ENCODE results near the gene AUTS2. TPM values are rescaled to one million over a fixed set of nuclear protein-coding genes. Genes with fewer than 3 reads are reported as not detected.

AUTS2 gene
- total and polyA plus RNA-seq, 10 of the 15 experiments (the other 5 are each of a cell fraction or from before 2014, with no cell fraction given) = 6.4 to 55.6 (median 21.6) TPM

GRCh38 chr7:69956541-69956940, 358.3 kb downstream of the AUTS2 start:
- Histone ChIP-seq H2AFZ (ENCODE audit: control insufficient read depth, low read depth, low read length) (no peak overlapping the region), H3K4me2 (ENCODE audit: control insufficient read depth, insufficient read depth) (no peak overlapping the region), H4K20me1 (ENCODE audit: control insufficient read depth, insufficient read depth) (no peaks in the 10 kb centered on the region), H3K4me3 (no peak overlapping the region), H3K9ac (ENCODE audit: control insufficient read depth, insufficient read depth, low read length) (no peak overlapping the region), H3K9me3 (replicated peaks; ENCODE audit: control insufficient read depth, insufficient read depth, low read length) (no peaks in the 10 kb centered on the region), H3K4me1 (ENCODE audit: control insufficient read depth, insufficient read depth, low read length) (peaks cover 14% of the 10 kb centered on the region; the same call in 1 of the 2 replicates), H3K27ac (ENCODE audit: control insufficient read depth, insufficient read depth) (no peak overlapping the region), H3K36me3 (ENCODE audit: control insufficient read depth in 2 of 2, insufficient read depth in 2 of 2, low read length in 1 of 2) (no peaks in the 10 kb centered on the region), H3K27me3 (replicated peaks in 1 of 2; ENCODE audit: control insufficient read depth in 2 of 2, insufficient read depth in 2 of 2, low read length in 1 of 2) (no peaks in the 10 kb centered on the region), H3K79me2 (ENCODE audit: control insufficient read depth, insufficient read depth, low read length) (no peaks in the 10 kb centered on the region; the same call in 1 of the 2 replicates)
- in situ Hi-C loops (cut with MboI) (no loop called here), intact Hi-C loops (cut with micrococcal nuclease; ENCODE audit: unreplicated experiment) (no loop called here)
- FAIRE-seq (no peak), ATAC-seq (no peak), DNase-seq (ENCODE audit: low read depth, low spot score) (no peak)
- BruUV-seq (replicated peaks) = no TSS peak
- TF ChIP-seq CREM (IDR thresholded peaks at IDR 0.05; ENCODE audit: low read depth) = no peak
- TF ChIP-seq TCF12 (IDR thresholded peaks at IDR 0.05; ENCODE audit: low read depth, low read length) = no peak
- TF ChIP-seq USF1 (IDR thresholded peaks at IDR 0.05; ENCODE audit: borderline replicate concordance, extremely low read length, insufficient read depth, low read depth, low read length) = no peak
- no peak for TF ChIP-seq ZNF24 (IDR thresholded peaks at IDR 0.05)
- no peak for TF ChIP-seq FOXM1 (IDR thresholded peaks at IDR 0.05; ENCODE audit: low read depth, low read length)
- no peak for TF ChIP-seq SMAD5 (IDR thresholded peaks at IDR 0.05; ENCODE audit: low read depth)
- no peak for TF ChIP-seq RELB (IDR thresholded peaks at IDR 0.05; ENCODE audit: low read depth)
- TF ChIP-seq ZNF274 (IDR thresholded peaks at IDR 0.05; ENCODE audit: insufficient read depth, insufficient read length) = no peak
- no peak for TF ChIP-seq E2F8 (IDR thresholded peaks at IDR 0.05; ENCODE audit: low read depth, partially characterized antibody)
- TF ChIP-seq SUPT20H (IDR thresholded peaks at IDR 0.05; ENCODE audit: borderline replicate concordance, control insufficient read depth, low read depth, low read length) = no peak
- no peak for TF ChIP-seq ZBTB4 (CRISPR knock-in tag; IDR thresholded peaks at IDR 0.05)
- SMC1A ChIA-PET (ENCODE audit: uncharacterized antibody, unreplicated experiment) = interaction anchor here (0.7 kb wide), 2 partner anchors 27 to 111 kb away, joined by 3 read pairs; no protein-coding TSS in a partner anchor
- CTCF ChIA-PET = interaction anchor here (1.1 kb wide), 1 partner anchor 199 kb away, joined by 3 read pairs; no protein-coding TSS in a partner anchor
- RAD21 ChIA-PET (ENCODE audit: unreplicated experiment) = no interaction called here
- 48% methylated on average over 6 of the region's 6 CpGs for WGBS (ENCODE audit: insufficient coverage, insufficient replicate concordance, low lambda C conversion rate, missing lambda C conversion rate)
- POLR2A ChIA-PET = interaction anchor here (0.7 kb wide), 1 partner anchor 126 kb away, joined by 3 read pairs; no protein-coding TSS in a partner anchor

Measured in GM12878 (cell line).